Endothelial cell of umbilical vein (primary cell): Measurements from ENCODE around the gene OXNAD1. TPM values are rescaled to one million over a fixed set of nuclear protein-coding genes. Genes with fewer than 3 reads are reported as not detected.

Experiments used
- BruUV-seq: library from RNA; stranded (reverse); fragments of 400-500 nt; replicated peaks from 2 replicates; lab custom pipeline; 2021; lab: Mats Ljungman, UMichigan
- CTCF ChIA-PET: fragments of 300-600, 350-600 bp; sonication (Branson Sonifier 250); formaldehyde crosslinking; loops from one replicate; lab custom pipeline; 2021; ENCODE audit warnings: antibody characterized with exemption, inconsistent platforms; lab: Charles Lee
- POLR2A ChIA-PET: fragments of 300-600, 350-600 bp; sonication (Branson Sonifier 250); formaldehyde crosslinking; loops from one replicate; lab custom pipeline; 2021; ENCODE audit warnings: antibody characterized with exemption, inconsistent platforms; lab: Charles Lee
- DNase-seq: peaks from one replicate; pipeline ENCODE4 v3.0.0-alpha.2; 2011; ENCODE audit warnings: low read depth, low spot score
- FAIRE-seq: peaks from 2 replicates; lab custom pipeline; 2011; peaks lifted over from hg19 to GRCh38; lab: Jason Lieb, UNC
- H2AFZ ChIP-seq: 2 replicates; pipeline ENCODE4 v1.6.0; 2012; ENCODE audit warnings: low read depth, low read length, control low read depth, inconsistent platforms
- H3K27ac ChIP-seq: 2 replicates; pipeline ENCODE4 v1.5.1; 2011; ENCODE audit warnings: low read depth, mild to moderate bottlenecking, control low read depth, low read length, moderate library complexity; ENCODE audit not compliant: insufficient read depth
- H3K27me3 ChIP-seq, 2 experiments: 2 replicates each; pipeline versions ENCODE4 v1.6.0 to v1.6.1; 2011; ENCODE audit warnings: low read length in 2 of 2, mixed read lengths in 1 of 2; ENCODE audit not compliant: control insufficient read depth in 2 of 2, insufficient read depth in 2 of 2
- H3K36me3 ChIP-seq, 2 experiments: 2 replicates in 1 of 2; 3 replicates in 1 of 2; pipeline ENCODE4 v1.5.1; 2011; ENCODE audit warnings: low read length in 2 of 2, mild to moderate bottlenecking in 1 of 2, moderate library complexity in 1 of 2; ENCODE audit not compliant: control insufficient read depth in 2 of 2, insufficient read depth in 2 of 2; ENCODE audit errors: extremely low read depth in 1 of 2
- H3K4me1 ChIP-seq: 3 replicates; pipeline ENCODE4 v1.5.1; 2011; ENCODE audit warnings: mild to moderate bottlenecking, low read length; ENCODE audit not compliant: control insufficient read depth, insufficient read depth; ENCODE audit errors: extremely low read depth
- H3K4me2 ChIP-seq: 2 replicates; pipeline ENCODE4 v1.6.1; 2011; ENCODE audit warnings: low read length, control low read depth, mixed read lengths; ENCODE audit not compliant: insufficient read depth
- H3K4me3 ChIP-seq, 3 experiments: fragments of 200-600 bp in 1 of 3; sonication (generic), shearing (Covaris generic) in 1 of 3; replicated peaks in 1 of 3; 2 replicates each; pipeline ENCODE4 v1.5.1; 2011 to 2016; ENCODE audit warnings: control low read depth in 3 of 3, low read length in 3 of 3, mild to moderate bottlenecking in 2 of 3, inconsistent platforms in 1 of 3, low read depth in 1 of 3, moderate library complexity in 1 of 3; ENCODE audit not compliant: insufficient read depth in 1 of 3
- H3K79me2 ChIP-seq: 2 replicates; pipeline ENCODE4 v1.6.0; 2012; ENCODE audit warnings: low read length, inconsistent platforms; ENCODE audit not compliant: control insufficient read depth, insufficient read depth
- H3K9ac ChIP-seq: replicated peaks from 2 replicates; pipeline ENCODE3; 2011; ENCODE audit warnings: low read length, control low read depth; ENCODE audit not compliant: insufficient read depth; ENCODE audit errors: extremely low read depth
- H3K9me1 ChIP-seq: replicated peaks from 3 replicates; pipeline ENCODE4 v1.6.0; 2011; ENCODE audit warnings: mild to moderate bottlenecking, low read length; ENCODE audit not compliant: control insufficient read depth, insufficient read depth; ENCODE audit errors: extremely low read depth
- H3K9me3 ChIP-seq: replicated peaks from 2 replicates; pipeline ENCODE4 v1.5.1; 2012; ENCODE audit warnings: low read length, inconsistent platforms; ENCODE audit not compliant: control insufficient read depth, insufficient read depth
- H4K20me1 ChIP-seq: replicated peaks from 2 replicates; pipeline ENCODE3; 2011; ENCODE audit warnings: mild to moderate bottlenecking, low read length; ENCODE audit not compliant: control insufficient read depth, insufficient read depth; ENCODE audit errors: extremely low read depth
- CTCF ChIP-seq, 2 donors: IDR thresholded peaks; 1 replicate in 1 of 2; 2 replicates in 1 of 2; pipeline ENCODE4 v1.5.1; 2011; ENCODE audit warnings: low read length in 2 of 2, mild to moderate bottlenecking in 2 of 2, moderate library complexity in 2 of 2, control low read depth in 1 of 2, inconsistent platforms in 1 of 2, low read depth in 1 of 2; ENCODE audit not compliant: insufficient read depth in 1 of 2; ENCODE audit errors: extremely low read depth in 1 of 2
- EZH2 ChIP-seq: IDR thresholded peaks from 2 replicates; pipeline ENCODE4 v1.6.1; 2012; ENCODE audit warnings: borderline replicate concordance, low read depth, mild to moderate bottlenecking, moderate library complexity, low read length, inconsistent platforms; ENCODE audit not compliant: severe bottlenecking
- FOS ChIP-seq: IDR thresholded peaks from 2 replicates; pipeline ENCODE4 v1.6.1; 2011; ENCODE audit warnings: mild to moderate bottlenecking, low read length, moderate library complexity, borderline replicate concordance; ENCODE audit not compliant: insufficient read depth
- GATA2 ChIP-seq: IDR thresholded peaks from 2 replicates; pipeline ENCODE4 v1.7.0; 2011; ENCODE audit warnings: low read depth, mild to moderate bottlenecking, moderate library complexity, mixed read lengths, low read length; ENCODE audit not compliant: insufficient read length, insufficient read depth
- JUN ChIP-seq: IDR thresholded peaks from 2 replicates; pipeline ENCODE4 v1.6.1; 2011; ENCODE audit warnings: borderline replicate concordance, low read depth; ENCODE audit not compliant: insufficient read length, insufficient read depth
- MAX ChIP-seq: IDR thresholded peaks from 2 replicates; pipeline ENCODE4 v1.6.1; 2011; ENCODE audit not compliant: insufficient read depth, insufficient read length
- MYC ChIP-seq: IDR thresholded peaks from one replicate; pipeline ENCODE4 v1.6.1; 2011; ENCODE audit warnings: mild to moderate bottlenecking, low read depth, low read length
- POLR2A ChIP-seq: IDR thresholded peaks from 2 replicates; pipeline ENCODE4 v1.6.1; 2012; ENCODE audit warnings: low read depth, mild to moderate bottlenecking, control low read depth, low read length
- POLR2AphosphoS5 ChIP-seq: IDR thresholded peaks from 2 replicates; pipeline ENCODE4 v1.6.1; 2012; ENCODE audit warnings: low read depth, mild to moderate bottlenecking, control low read depth, low read length, moderate library complexity; ENCODE audit not compliant: insufficient read depth
- dilution Hi-C: fragments of 300-500 bp; cut with MboI; formaldehyde crosslinking; loops from one replicate; pipeline ENCODE4 v1.15.0; 2019; ENCODE audit warnings: low sequenced_read_pairs; ENCODE audit not compliant: extremely low pct_ligation_motif_present
- intact Hi-C: fragments of 100-400 bp; cut with micrococcal nuclease; formaldehyde crosslinking; loops from one replicate; pipeline ENCODE4 v1.10.0; 2022
- polyA plus RNA-seq, 4 experiments: library from polyadenylated mRNA; depleted of rRNA in 3 of 4; stranded (reverse) in 3 of 4; unstranded in 1 of 4; fragments of >200 nt; gene quantifications; 2 replicates each; pipeline versions ENCODE4 v1.2.1 to v1.2.3, GENCODE V29; 2011 to 2012; ENCODE audit warnings: missing spikeins in 1 of 4
- total RNA-seq: library from RNA; stranded (reverse); gene quantifications from 2 replicates; pipeline ENCODE4 v1.2.3, GENCODE V29; 2021

The OXNAD1 gene
- total and polyA plus RNA-seq, 2 donors (not counting 3 experiments of a cell fraction or from before 2014, with no cell fraction given), result 5.5 to 9.7 TPM

- dilution Hi-C loops, result no loop called here
- no peaks in the 10 kb centered on the region for H4K20me1 ChIP-seq
- FAIRE-seq, result no peak
- no peaks in the 10 kb centered on the region for H3K79me2 ChIP-seq
- TF ChIP-seq POLR2AphosphoS5 (no peak), FOS (no peak), JUN (no peak), EZH2 (no peak), CTCF (IDR thresholded peaks at IDR 0.05; ENCODE audit: extremely low read depth in 1 of 2, insufficient read depth in 1 of 2, low read depth in 1 of 2, low read length in 2 of 2) (no peak), POLR2A (no peak), MAX (no peak), GATA2 (no peak), MYC (no peak)
- no TSS peak for BruUV-seq
- no peak overlapping the region for H3K4me3 ChIP-seq
- H3K36me3 ChIP-seq, result peaks cover 1 to 3% of the 10 kb centered on the region in 2 experiments
- no peaks in the 10 kb centered on the region for H3K9me3 ChIP-seq
- H2AFZ ChIP-seq, result no peak overlapping the region
- peaks cover 2% of the 10 kb centered on the region for H3K4me1 ChIP-seq
- no peak overlapping the region for H3K4me2 ChIP-seq
- no peak overlapping the region for H3K27ac ChIP-seq
- CTCF ChIA-PET, result interaction anchor here (1.1 to 4.6 kb wide), 6 partner anchors 20 to 299 kb away, joined by 3 to 197 read pairs (median 35); no protein-coding TSS in a partner anchor
- DNase-seq, result no peak
- H3K27me3 ChIP-seq, result no peaks in the 10 kb centered on the region
- no peaks in the 10 kb centered on the region for H3K9me1 ChIP-seq
- POLR2A ChIA-PET, result no interaction called here
- intact Hi-C loops, result no loop called here
- H3K9ac ChIP-seq, result no peak overlapping the region
These were observed 23.7 kb downstream of the OXNAD1 start for GRCh38 chr3:16288664-16289063.
